H1 (cell line): Measurements from ENCODE around the gene CUX1. TPM values are rescaled to one million over a fixed set of nuclear protein-coding genes. Genes with fewer than 3 reads are reported as not detected.
A peak's percentile ranks its signal among the peaks of the same experiment; 100 is the strongest.

Experiments used
- CTCF ChIA-PET: fragments of 300-600 bp; sonication (Branson Sonifier 250); formaldehyde crosslinking; loops from one replicate; lab custom pipeline; 2021; ENCODE audit not compliant: partially characterized antibody; lab: Charles Lee
- POLR2A ChIA-PET: fragments of 300-600 bp; sonication (Branson Sonifier 250); formaldehyde crosslinking; loops from one replicate; lab custom pipeline; 2021; ENCODE audit warnings: inconsistent platforms; ENCODE audit not compliant: partially characterized antibody; lab: Charles Lee
- DNase-seq, 2 experiments: peaks; one replicate each; pipeline versions ENCODE4 v3.0.0 to v3.0.0-alpha.2; 2010 to 2022; ENCODE audit warnings: low spot score in 2 of 2, low read depth in 1 of 2, mixed read lengths in 1 of 2
- FAIRE-seq: peaks from 2 replicates; lab custom pipeline; 2011; peaks lifted over from hg19 to GRCh38; lab: Jason Lieb, UNC
- H2AFZ ChIP-seq: 2 replicates; pipeline ENCODE4 v1.8.1; 2012; ENCODE audit warnings: low read length, inconsistent platforms
- H2AK5ac ChIP-seq: 2 replicates; pipeline ENCODE4 v1.6.1; 2013; ENCODE audit warnings: low read depth, low read length
- H2BK120ac ChIP-seq: replicated peaks from 2 replicates; pipeline ENCODE3; 2013; ENCODE audit warnings: low read depth, low read length, inconsistent platforms
- H2BK12ac ChIP-seq: 2 replicates; pipeline ENCODE4 v1.6.1; 2013; ENCODE audit warnings: low read depth, low read length
- H2BK15ac ChIP-seq: 2 replicates; pipeline ENCODE4 v1.6.1; 2013; ENCODE audit warnings: low read length
- H2BK20ac ChIP-seq: 2 replicates; pipeline ENCODE4 v1.6.1; 2013; ENCODE audit warnings: low read length
- H2BK5ac ChIP-seq: 2 replicates; pipeline ENCODE4 v1.6.1; 2013; ENCODE audit warnings: low read depth, low read length
- H3K14ac ChIP-seq: 2 replicates; pipeline ENCODE4 v1.6.1; 2013; ENCODE audit warnings: inconsistent platforms; ENCODE audit not compliant: insufficient read length
- H3K18ac ChIP-seq: 2 replicates; pipeline ENCODE4 v1.6.1; 2013; ENCODE audit warnings: low read length; ENCODE audit errors: extremely low read depth
- H3K23ac ChIP-seq: 2 replicates; pipeline ENCODE4 v1.6.1; 2013; ENCODE audit warnings: inconsistent platforms; ENCODE audit not compliant: insufficient read length
- H3K23me2 ChIP-seq: 2 replicates; pipeline ENCODE4 v1.6.1; 2013; ENCODE audit warnings: low read depth, low read length
- H3K27ac ChIP-seq: 2 replicates; pipeline ENCODE4 v1.6.1; 2011; ENCODE audit warnings: low read depth, low read length, inconsistent platforms
- H3K27me3 ChIP-seq, 4 experiments: replicated peaks in 1 of 4; 1 replicate in 1 of 4; 2 replicates in 3 of 4; pipeline versions ENCODE4 v1.6.1 to v1.8.1; 2011 to 2013; ENCODE audit warnings: low read length in 3 of 4, mild to moderate bottlenecking in 3 of 4, inconsistent platforms in 2 of 4, mixed read lengths in 2 of 4, moderate library complexity in 1 of 4; ENCODE audit not compliant: control insufficient read depth in 3 of 4, insufficient read depth in 3 of 4; ENCODE audit errors: extremely low read depth in 1 of 4
- H3K36me3 ChIP-seq, 4 experiments: 2 replicates each; pipeline versions ENCODE4 v1.6.1 to v1.8.1; 2011 to 2013; ENCODE audit warnings: mild to moderate bottlenecking in 4 of 4, low read length in 3 of 4, moderate library complexity in 2 of 4, control low read depth in 1 of 4, inconsistent platforms in 1 of 4; ENCODE audit not compliant: insufficient read depth in 4 of 4, control insufficient read depth in 2 of 4
- H3K4ac ChIP-seq: replicated peaks from 2 replicates; pipeline ENCODE3; 2013; ENCODE audit warnings: low read length, low read depth, mixed read lengths, inconsistent platforms; ENCODE audit not compliant: insufficient read length
- H3K4me1 ChIP-seq, 4 experiments: replicated peaks in 1 of 4; 1 replicate in 1 of 4; 2 replicates in 3 of 4; pipeline versions ENCODE4 v1.6.1 to v1.8.1; 2011 to 2013; ENCODE audit warnings: low read length in 3 of 4, inconsistent platforms in 2 of 4, mixed read lengths in 1 of 4; ENCODE audit not compliant: insufficient read depth in 4 of 4, control insufficient read depth in 3 of 4
- H3K4me2 ChIP-seq, 2 experiments: 2 replicates each; pipeline versions ENCODE4 v1.6.1 to v1.8.1; 2011 to 2013; ENCODE audit warnings: low read depth in 2 of 2, low read length in 2 of 2, control low read depth in 1 of 2, inconsistent platforms in 1 of 2, mild to moderate bottlenecking in 1 of 2; ENCODE audit not compliant: insufficient read depth in 1 of 2
- H3K4me3 ChIP-seq, 4 experiments: fragments of 200-600, 300-600 bp in 1 of 4; sonication (generic), shearing (Covaris generic), sonication (Bioruptor Twin) in 1 of 4; 2 replicates each; pipeline versions ENCODE4 v1.5.1 to v1.8.1; 2011 to 2016; ENCODE audit warnings: low read length in 4 of 4, low read depth in 3 of 4, control low read depth in 2 of 4, inconsistent platforms in 2 of 4, mild to moderate bottlenecking in 2 of 4, mixed read lengths in 1 of 4, moderate library complexity in 1 of 4; ENCODE audit not compliant: insufficient read depth in 2 of 4; ENCODE audit errors: extremely low read depth in 1 of 4
- H3K56ac ChIP-seq: replicated peaks from 2 replicates; pipeline ENCODE3; 2013; ENCODE audit warnings: low read depth, mild to moderate bottlenecking, mixed read lengths, low read length, inconsistent platforms; ENCODE audit not compliant: insufficient read length
- H3K79me1 ChIP-seq: 2 replicates; pipeline ENCODE4 v1.6.1; 2013; ENCODE audit warnings: low read depth, low read length, control low read depth
- H3K79me2 ChIP-seq, 2 experiments: 2 replicates each; pipeline versions ENCODE4 v1.6.1 to v1.8.1; 2012 to 2013; ENCODE audit warnings: low read length in 2 of 2, mild to moderate bottlenecking in 2 of 2, inconsistent platforms in 1 of 2; ENCODE audit not compliant: insufficient read depth in 2 of 2, control insufficient read depth in 1 of 2
- H3K9ac ChIP-seq, 4 experiments: replicated peaks in 1 of 4; 1 replicate in 1 of 4; 2 replicates in 3 of 4; pipeline versions ENCODE4 v1.6.1 to v1.8.1; 2011 to 2013; ENCODE audit warnings: low read depth in 3 of 4, low read length in 3 of 4, control low read depth in 2 of 4, mild to moderate bottlenecking in 2 of 4, moderate library complexity in 2 of 4, inconsistent platforms in 1 of 4; ENCODE audit errors: extremely low read depth in 1 of 4
- H3K9me3 ChIP-seq, 2 experiments: 2 replicates each; pipeline versions ENCODE4 v1.6.1 to v1.8.1; 2012 to 2013; ENCODE audit warnings: mild to moderate bottlenecking in 2 of 2, moderate library complexity in 2 of 2, control low read depth in 1 of 2, inconsistent platforms in 1 of 2, low read depth in 1 of 2, low read length in 1 of 2, mixed read lengths in 1 of 2; ENCODE audit not compliant: insufficient read depth in 2 of 2
- H4K20me1 ChIP-seq, 2 experiments: replicated peaks in 1 of 2; 2 replicates each; pipeline versions ENCODE3 to v1.8.1; 2011 to 2013; ENCODE audit warnings: inconsistent platforms in 2 of 2, low read length in 2 of 2, mild to moderate bottlenecking in 1 of 2; ENCODE audit not compliant: insufficient read depth in 2 of 2, control insufficient read depth in 1 of 2
- H4K5ac ChIP-seq: 2 replicates; pipeline ENCODE4 v1.6.1; 2013; ENCODE audit warnings: low read length, low read depth, mixed read lengths, inconsistent platforms; ENCODE audit not compliant: insufficient read length
- H4K8ac ChIP-seq: 2 replicates; pipeline ENCODE4 v1.8.0; 2013; ENCODE audit warnings: mild to moderate bottlenecking, moderate library complexity, low read length, inconsistent platforms; ENCODE audit not compliant: insufficient read depth; ENCODE audit errors: extremely low read depth
- H4K91ac ChIP-seq: replicated peaks from 2 replicates; pipeline ENCODE3; 2013; ENCODE audit warnings: low read length, mixed read lengths, inconsistent platforms; ENCODE audit not compliant: insufficient read length
- WGBS, 2 experiments: shearing (Covaris generic) in 1 of 2; methylation state at CpG; one replicate each; pipeline versions ENCODE4 v1.1.6 to v1.1.7; 2013 to 2015; ENCODE audit warnings: low lambda C conversion rate in 2 of 2, mixed read lengths in 2 of 2, inconsistent platforms in 1 of 2, low coverage in 1 of 2, missing lambda C conversion rate in 1 of 2; ENCODE audit not compliant: insufficient replicate concordance in 2 of 2, insufficient coverage in 1 of 2, insufficient read length in 1 of 2; ENCODE audit errors: extremely low coverage in 1 of 2, missing lambda C conversion rate in 1 of 2; 5-methylcytosine and 5-hydroxymethylcytosine counted together
- polyA plus RNA-seq, 7 experiments: library from polyadenylated mRNA; depleted of rRNA in 3 of 7; stranded (reverse) in 5 of 7; unstranded in 2 of 7; fragments of >200 nt in 5 of 7; fragments of 200-250 nt in 2 of 7; gene quantifications; 1 replicate in 5 of 7; 2 replicates in 1 of 7; 4 replicates in 1 of 7; pipeline versions ENCODE4 v1.2.1 to v1.2.3, GENCODE V29; 2011 to 2013; ENCODE audit warnings: missing spikeins in 2 of 7, mixed read lengths in 2 of 7
- total RNA-seq: library from RNA; stranded (reverse); fragmentation: NEBNext Ultra II Directional; extraction: Animal tissue kit (Norgen Biotek cat#: 25700); gene quantifications from 2 replicates; pipeline ENCODE4 v1.2.1, GENCODE V29; 2021

Gene CUX1
- total and polyA plus RNA-seq, 2 of the 8 experiments (the other 6 are each of a cell fraction or from before 2014, with no cell fraction given), result 21.6 to 65.9 TPM

GRCh38 chr7:102221961-102222360 is 404.5 kb downstream of the CUX1 start:
- H4K20me1 ChIP-seq, result no peaks in the 10 kb centered on the region
- no peak overlapping the region for H4K8ac ChIP-seq
- H3K4me1 ChIP-seq, result 0 out of 7 replicates have a peak, but pooled peaks cover 0 to 2% (median 0%) of the 10 kb centered on the region in 4 experiments
- H3K4me2 ChIP-seq, result no peak overlapping the region
- H3K36me3 ChIP-seq, result peaks cover 0 to 3% (median 1%) of the 10 kb centered on the region in 4 experiments; a peak in 1 of 8 replicates
- H4K91ac ChIP-seq, result no peak overlapping the region
- no peak overlapping the region for H3K4me3 ChIP-seq
- H3K27ac ChIP-seq, result no peak overlapping the region
- H3K56ac ChIP-seq, result no peak overlapping the region
- H2BK20ac ChIP-seq, result no peak overlapping the region
- CTCF ChIA-PET, result interaction anchor here (0.8 to 5.1 kb wide), 2 partner anchors 14 to 88 kb away, joined by 3 to 26 read pairs; no protein-coding TSS in a partner anchor
- DNase-seq, result no peak
- no peaks in the 10 kb centered on the region for H3K27me3 ChIP-seq
- H3K9me3 ChIP-seq, result no peaks in the 10 kb centered on the region
- H3K79me1 ChIP-seq, result peaks cover 4% of the 10 kb centered on the region; the same call in 1 of the 2 replicates
- H2AFZ ChIP-seq, result no peak overlapping the region
- H3K18ac ChIP-seq, result no peak overlapping the region
- H4K5ac ChIP-seq, result no peak overlapping the region
- WGBS, 2 experiments, result 93% methylated on average over 9 of the region's 9 CpGs; no CpG with 5 or more reads in 1 of the 2 experiments
- H2BK120ac ChIP-seq, result no peak overlapping the region
- H2BK5ac ChIP-seq, result no peak overlapping the region
- no peak overlapping the region for H2BK15ac ChIP-seq
- FAIRE-seq, result no peak
- H3K23me2 ChIP-seq, result no peaks in the 10 kb centered on the region; the same call in 1 of the 2 replicates
- H3K9ac ChIP-seq, result 0 out of 7 replicates have a peak overlapping the region, but pooled peaks of 1 of the 4 experiments have one; percentile 8
- H2BK12ac ChIP-seq, result no peak overlapping the region
- POLR2A ChIA-PET, result no interaction called here
- no peak overlapping the region for H3K23ac ChIP-seq
- no peak overlapping the region for H3K4ac ChIP-seq
- no peaks in the 10 kb centered on the region for H3K79me2 ChIP-seq
- no peak overlapping the region for H3K14ac ChIP-seq
- H2AK5ac ChIP-seq, result no peak overlapping the region
